NCI-H1092 (cell line): ENCODE data around the gene IL32.

Source experiments
- DNase-seq: peaks from one replicate; lab custom pipeline; 2025; lab: John Stamatoyannopoulos, UW

The IL32 gene, protein sequence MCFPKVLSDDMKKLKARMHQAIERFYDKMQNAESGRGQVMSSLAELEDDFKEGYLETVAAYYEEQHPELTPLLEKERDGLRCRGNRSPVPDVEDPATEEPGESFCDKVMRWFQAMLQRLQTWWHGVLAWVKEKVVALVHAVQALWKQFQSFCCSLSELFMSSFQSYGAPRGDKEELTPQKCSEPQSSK

DNA sequence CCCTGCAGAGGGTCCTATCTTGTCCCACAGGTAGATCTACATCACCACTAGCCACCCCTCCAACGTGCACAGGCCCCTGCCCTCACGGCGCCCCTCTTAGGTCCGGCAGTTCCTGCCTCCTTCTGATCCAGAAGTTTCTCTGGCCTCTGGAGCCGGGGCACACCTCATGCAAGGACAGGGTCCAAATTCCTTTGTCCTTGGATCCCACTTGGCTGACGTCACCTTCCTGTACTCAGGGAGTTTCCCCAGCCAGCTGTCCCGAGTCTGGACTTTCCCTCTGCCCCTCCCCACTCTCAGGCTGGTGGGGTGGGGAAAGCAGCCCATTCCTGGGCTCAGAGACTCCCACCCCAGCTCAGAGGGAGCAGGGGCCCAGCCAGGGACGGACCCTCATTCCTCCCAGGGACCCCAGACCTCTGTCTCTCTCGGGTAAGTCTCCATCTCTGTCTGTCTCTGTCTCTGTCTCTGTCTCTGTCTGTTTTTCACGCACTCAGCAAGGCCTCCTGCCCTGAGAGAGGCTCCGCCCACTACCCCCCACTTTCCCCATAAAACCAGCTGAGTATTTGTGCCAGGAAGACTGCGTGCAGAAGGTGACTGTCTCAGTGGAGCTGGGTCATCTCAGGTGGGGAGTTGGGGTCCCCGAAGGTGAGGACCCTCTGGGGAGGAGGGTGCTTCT, at the start of gene IL32:
Gene IL32, plus strand, starts transcription at position 572 of the 673 bp plus-strand sequence. CDS start 172 bp downstream, outside the sequence.
- DNase-seq = no peak

DNA sequence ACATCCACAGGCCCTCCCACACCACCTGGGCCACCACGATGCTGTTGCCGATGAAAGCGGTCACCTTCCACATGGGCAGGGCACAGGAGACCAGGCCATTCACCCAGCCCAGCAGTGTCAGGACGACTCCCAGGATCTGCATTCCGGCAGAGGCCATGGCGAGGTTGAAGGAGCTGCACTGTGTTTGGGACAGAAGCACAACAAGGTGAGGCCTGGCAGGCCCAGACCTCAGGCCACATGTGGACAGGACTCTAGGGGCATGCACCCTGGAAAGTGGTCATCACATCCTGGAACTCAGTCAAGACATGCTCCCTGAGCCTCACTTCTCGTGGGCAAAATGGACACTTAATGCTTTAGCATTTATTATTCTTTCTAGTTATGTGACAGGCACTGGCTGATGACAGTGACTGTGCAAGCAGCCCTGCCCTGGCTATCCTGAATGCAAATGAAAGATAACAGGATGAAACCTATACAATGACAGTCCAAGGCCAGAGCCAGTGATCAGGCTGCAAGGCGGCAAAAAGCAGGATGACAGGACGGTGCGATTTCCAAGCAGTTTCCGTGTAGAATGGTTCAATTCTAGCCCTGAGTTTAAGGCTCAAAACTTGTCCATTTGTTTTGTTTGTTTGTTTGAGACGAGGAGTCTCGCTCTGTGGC, 49.4 kb upstream of the IL32 start:
- no peak for DNase-seq

DNA sequence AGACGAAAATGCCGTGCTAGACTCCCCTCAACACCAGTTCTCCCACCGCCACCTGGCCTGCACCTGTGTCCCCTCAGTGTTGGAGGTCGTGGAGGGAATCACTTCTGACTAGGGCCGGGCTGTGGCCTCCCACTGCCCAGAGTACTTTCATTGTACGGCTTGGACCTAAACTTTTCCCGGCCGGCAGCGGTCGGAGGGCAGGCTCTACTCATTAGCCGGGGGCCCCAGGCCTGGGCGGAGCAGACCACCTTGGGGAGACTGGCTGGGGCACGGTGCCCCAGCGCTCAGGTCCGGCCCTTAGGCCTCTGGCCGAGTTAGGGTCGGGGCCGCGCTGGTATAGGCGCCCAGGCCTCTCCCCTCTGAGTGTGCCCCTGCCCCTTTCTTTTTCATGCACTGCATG, 48.1 kb upstream of the IL32 start:
- no peak for DNase-seq

DNA sequence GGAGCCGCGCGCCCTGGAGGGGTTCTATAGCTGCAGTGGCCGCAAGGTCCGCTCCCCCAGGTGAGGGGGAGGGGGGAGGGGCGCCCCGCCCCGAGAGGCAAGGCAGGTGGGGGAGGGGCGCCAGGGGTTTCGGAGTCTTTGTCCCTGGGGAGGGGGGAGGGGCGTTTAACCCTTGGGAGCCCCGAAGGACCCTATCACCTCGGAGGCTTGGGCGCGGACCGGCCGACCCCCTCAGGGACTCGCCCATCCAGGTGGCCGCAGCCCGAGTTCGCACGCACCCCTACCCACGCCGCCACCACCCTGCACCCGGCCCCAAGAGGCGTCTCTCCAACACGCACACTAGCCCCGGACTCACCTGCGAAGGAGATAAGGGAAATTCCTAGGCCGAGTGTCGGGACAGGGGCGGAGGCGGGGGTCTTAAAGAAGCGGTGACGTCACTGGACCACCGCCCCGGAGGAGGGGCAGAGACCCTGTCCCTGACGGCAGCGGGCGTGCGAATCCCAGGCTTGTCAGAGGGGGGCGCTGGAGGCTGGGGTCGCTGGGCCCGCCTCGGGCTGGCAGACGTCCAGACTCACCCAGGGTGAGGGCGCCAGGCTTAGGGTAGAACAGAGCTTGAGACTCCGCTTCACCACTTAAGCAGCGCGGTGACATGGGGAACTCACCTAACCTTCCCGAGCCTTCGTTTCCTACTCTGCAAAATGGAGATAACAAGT, 47.5 kb upstream of the IL32 start, which contains the start of gene CLDN6:
Gene CLDN6, minus strand, starts transcription at position 390 of the 713 bp plus-strand sequence. CDS start 2,162 bp downstream, outside the sequence.
- peak; percentile 45 for DNase-seq

DNA sequence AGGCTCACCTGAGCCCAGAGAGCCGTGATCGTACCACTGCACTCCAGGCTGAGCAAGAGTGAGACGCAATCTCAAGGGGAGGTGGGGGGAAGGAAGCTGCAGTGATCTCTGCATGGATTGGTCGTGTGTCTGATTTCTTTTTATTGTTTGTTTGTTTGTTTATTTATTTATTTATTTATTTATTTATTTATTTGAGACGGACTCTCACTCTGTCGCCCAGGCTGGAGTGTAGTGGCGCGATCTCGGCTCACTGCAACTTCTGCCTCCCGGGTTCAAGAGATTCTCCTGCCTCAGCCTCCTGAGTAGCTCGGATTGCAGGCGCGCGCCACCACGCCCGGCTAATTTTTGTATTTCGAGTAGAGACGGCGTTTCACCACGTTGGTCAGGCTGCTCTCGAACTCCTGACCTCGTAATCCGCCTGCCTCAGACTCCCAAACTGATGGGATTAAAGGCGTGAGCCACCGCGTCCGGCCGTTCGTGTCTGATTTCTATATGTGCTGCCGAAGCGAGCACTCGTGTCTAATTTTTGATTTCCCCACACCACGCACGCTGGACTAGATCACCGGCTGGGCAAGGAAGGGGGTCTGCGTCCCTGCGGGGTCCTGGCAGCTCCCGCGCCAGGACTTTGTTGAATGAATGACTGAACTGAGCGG, 45.7 kb upstream of the IL32 start:
- DNase-seq = no peak

DNA sequence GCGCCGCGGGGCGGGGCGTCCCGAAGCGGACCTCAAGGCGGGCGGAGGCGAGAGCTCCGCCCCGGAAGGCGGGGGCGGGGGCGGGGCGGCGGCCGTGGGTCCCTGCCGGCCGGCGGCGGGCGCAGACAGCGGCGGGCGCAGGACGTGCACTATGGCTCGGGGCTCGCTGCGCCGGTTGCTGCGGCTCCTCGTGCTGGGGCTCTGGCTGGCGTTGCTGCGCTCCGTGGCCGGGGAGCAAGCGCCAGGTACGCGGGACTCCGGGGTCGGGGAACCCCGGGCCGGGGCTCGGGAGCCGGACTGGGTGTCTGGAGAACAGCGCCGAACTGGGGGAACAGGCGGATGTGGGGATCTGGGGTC, 45.2 kb upstream of the IL32 start, which contains the start of gene TNFRSF12A:
Gene TNFRSF12A, plus strand, starts transcription at position 122 of the 357 bp plus-strand sequence. Its CDS starts 30 bp downstream, at position 152.
- DNase-seq = peak; percentile 28

DNA sequence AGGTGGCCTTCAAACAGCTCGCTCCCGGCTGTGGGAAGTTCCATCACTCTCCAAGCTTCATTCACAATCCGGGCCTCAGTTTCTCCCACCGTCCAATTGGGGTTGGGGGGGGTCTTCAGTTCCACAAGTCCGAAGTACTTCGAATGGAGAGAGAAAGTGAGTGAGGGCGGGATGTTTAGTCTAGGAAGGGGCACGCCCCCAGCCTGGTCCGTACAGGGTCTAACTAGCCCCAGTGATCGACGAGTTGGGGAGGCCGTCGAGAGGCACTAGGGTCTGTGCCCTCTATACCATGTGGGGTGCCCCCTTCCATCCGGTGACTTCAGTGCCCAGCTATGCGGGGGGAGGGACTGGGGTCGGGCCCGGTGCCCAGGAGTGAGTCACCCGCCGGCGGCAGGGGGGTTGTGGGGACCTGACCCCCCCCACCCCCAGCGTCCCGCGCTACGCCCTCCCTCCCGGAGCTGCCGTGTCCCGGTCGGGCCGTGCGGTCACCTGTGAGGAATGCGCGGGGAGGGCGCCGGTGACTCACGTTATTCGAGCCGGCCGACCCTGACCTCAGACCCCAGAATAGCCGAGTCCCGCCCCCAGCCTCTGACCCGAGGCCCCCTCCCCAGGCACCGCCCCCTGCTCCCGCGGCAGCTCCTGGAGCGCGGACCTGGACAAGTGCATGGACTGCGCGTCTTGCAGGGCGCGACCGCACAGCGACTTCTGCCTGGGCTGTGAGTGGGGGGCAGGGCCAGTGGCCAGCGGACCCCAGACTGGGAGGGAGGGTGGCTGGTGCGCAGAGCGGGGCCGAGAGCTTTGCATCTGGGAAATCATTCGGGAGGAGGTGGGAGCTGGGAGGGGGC, 44.6 kb upstream of the IL32 start:
- no peak for DNase-seq

DNA sequence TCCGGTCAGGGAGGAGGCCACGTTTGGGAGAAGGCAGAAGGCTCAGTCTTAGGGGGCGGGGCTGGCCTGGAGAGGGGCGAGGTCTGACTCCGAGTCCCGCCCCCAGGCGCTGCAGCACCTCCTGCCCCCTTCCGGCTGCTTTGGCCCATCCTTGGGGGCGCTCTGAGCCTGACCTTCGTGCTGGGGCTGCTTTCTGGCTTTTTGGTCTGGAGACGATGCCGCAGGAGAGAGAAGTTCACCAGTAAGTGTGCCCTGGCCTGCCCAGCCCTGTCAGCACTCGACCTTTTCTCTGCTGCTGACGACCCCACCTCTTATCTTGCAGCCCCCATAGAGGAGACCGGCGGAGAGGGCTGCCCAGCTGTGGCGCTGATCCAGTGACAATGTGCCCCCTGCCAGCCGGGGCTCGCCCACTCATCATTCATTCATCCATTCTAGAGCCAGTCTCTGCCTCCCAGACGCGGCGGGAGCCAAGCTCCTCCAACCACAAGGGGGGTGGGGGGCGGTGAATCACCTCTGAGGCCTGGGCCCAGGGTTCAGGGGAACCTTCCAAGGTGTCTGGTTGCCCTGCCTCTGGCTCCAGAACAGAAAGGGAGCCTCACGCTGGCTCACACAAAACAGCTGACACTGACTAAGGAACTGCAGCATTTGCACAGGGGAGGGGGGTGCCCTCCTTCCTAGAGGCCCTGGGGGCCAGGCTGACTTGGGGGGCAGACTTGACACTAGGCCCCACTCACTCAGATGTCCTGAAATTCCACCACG, 43.8 kb upstream of the IL32 start:
- peak; percentile 30 for DNase-seq

DNA sequence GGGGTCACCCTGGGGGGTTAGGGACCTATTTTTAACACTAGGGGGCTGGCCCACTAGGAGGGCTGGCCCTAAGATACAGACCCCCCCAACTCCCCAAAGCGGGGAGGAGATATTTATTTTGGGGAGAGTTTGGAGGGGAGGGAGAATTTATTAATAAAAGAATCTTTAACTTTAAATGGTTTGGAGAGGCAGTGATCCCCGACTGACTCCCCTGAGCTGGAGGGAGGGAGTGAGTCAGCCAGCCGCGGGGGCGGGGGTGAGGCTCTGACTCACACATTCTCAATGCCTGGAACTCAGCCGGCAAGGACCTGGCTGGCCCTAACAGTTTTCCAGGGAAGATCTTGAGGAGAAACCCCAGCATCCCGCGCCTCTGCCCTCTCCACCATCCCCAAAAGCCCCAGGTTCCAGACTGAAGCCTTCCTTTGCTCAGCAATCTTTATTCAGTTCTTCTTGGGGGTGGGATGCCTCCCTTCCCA, 43.2 kb upstream of the IL32 start:
- DNase-seq = no peak

DNA sequence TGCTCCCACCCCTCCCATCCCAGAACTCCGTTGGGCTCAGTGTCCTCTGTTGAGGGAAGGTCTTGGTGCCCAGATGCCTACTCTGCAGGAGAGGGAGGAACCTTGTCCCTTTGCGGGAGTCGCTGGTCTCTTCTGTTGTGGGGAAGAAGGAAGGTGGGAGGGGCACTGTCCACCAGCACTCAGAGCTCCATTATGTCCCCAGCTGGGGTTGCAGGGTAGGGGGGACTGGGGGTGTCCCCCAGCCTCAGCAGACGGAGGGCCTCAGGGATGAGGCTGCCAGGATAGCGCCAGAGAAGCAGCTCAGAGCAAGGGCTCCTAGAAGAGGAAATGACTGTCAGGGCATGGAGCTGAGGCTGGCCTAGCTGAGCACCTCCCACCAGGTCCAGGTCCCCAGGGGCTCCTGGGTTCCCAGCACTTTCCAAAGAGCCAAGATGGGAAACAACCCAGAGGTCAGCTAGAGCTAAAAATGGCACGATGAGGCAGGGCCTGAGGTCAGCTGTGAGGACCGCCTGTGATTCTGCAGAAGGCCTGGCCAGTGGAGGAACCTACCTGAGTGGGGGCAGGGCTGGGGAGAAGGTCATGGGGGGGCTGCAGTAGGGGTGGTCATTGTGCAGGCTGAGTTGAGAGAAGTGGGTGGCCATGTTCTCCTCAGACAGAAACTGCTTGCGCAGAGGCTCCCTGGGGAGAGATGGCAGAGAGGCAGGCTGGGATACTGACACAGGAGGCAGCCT, 42.6 kb upstream of the IL32 start:
- no peak for DNase-seq

DNA sequence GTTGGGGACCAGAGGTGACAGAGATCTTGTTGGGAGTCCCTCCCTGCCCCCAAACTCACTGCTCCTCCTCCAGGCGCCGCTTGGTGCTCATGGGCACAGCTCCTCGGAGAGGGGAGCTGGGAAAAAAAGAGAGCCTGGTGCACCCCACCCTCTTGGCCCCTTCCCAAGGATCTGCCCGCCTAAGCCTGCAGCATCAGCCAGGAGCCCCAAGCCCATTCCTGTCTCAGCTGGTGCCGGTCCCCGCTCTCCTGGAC, 42.1 kb upstream of the IL32 start:
- no peak for DNase-seq

DNA sequence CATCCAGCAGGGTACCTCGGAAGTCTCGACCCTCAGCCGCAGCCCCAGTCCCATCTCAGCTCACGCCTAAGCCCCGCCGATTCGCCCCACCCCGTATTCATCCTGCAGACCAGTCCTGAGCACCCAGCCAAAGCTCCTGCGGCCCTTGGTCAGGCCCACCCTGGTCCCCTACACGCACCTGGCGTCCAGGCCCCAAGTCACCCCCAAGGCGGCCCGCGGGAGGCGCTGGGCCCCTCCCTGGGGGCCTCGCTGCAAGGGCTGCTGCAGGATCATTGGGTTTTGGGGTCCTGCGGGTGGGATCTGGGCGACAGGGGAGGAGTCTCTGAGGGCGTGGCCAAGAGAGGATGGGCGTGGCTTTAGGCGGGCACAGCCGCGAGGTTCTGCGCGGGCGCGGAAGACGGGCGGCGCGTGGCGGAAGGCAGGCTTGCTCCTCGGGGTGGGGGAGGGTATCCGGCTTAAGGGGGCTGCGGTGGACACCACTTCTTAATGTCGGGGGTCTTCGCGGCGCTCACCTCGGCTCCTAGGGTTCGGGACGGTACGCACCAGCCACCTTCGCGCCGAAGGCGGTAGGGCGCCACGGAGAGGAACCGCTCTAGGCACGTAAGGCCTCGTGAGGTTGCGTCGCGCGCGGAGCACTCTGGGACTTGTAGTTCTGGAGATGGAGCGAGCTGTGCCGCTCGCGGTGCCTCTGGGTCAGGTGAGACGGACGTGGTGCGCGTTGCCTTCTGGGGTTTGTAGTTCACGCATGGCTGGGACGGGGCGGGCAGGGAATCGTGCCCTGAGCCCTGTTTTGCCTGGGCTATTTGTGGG, 41.6 kb upstream of the IL32 start, which contains the start of the genes HCFC1R1 and THOC6:
Gene HCFC1R1, minus strand, starts transcription at position 274 of the 810 bp plus-strand sequence. Its CDS starts 1 bp downstream, at position 273.
Gene THOC6, plus strand, starts transcription at position 367 of the 810 bp plus-strand sequence. Its CDS starts 292 bp downstream, at position 659.
- peak; percentile 98 for DNase-seq

DNA sequence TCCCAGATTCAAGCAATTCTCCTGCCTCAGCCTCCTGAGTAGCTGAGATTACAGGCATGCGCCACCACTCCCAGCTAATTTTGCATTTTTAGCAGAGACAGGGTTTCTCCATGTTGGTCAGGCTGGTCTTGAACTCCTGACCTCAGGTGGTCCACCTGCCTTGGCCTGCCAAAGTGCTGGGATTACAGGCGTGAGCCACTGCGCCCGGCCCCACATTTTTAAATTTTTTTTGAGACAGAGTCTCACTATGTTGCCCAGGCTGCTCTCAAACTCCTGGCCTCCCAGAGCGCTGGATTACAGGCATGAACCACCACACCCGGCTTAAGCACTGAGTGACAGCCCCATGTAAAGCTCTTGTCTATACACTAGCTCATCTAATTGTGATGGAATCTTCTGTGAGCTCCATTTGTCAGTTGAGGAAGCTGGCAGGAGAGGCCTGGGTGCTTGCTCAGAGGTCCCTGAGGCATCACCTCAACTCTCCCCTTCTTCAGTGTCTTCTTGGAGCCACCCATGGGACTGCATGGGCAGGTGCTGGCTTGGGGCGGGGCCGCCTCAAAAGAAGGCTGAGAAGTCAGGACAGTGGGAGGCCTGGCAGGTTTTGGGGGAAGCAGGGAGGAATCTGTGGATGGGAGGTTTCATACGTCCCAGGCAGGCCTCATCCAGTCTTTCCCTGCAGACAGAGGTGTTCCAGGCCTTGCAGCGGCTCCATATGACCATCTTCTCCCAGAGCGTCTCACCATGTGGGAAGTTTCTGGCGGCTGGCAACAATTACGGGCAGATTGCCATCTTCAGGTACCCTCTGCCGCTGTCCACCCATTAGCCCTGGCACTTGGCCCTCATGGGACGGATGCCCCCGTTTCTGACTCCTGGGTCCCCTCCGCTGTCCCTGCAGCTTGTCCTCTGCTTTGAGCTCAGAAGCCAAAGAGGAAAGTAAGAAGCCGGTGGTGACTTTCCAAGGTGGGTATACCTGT, 40.1 kb upstream of the IL32 start:
- DNase-seq = no peak

DNA sequence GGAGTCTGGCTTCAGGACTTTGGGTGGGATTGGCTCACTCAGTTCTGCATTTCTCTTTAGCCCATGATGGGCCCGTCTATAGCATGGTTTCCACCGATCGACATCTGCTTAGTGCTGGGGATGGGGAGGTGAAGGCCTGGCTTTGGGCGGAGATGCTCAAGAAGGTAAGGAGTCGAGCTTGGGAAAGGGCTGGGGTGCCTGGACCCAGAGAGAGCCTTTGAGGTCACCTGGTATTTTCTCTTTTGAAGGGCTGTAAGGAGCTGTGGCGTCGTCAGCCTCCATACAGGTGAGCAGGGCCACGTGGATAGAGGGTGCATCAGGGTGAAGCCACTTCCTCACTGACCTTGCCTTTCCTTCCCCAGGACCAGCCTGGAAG, 39.4 kb upstream of the IL32 start:
- no peak for DNase-seq

DNA sequence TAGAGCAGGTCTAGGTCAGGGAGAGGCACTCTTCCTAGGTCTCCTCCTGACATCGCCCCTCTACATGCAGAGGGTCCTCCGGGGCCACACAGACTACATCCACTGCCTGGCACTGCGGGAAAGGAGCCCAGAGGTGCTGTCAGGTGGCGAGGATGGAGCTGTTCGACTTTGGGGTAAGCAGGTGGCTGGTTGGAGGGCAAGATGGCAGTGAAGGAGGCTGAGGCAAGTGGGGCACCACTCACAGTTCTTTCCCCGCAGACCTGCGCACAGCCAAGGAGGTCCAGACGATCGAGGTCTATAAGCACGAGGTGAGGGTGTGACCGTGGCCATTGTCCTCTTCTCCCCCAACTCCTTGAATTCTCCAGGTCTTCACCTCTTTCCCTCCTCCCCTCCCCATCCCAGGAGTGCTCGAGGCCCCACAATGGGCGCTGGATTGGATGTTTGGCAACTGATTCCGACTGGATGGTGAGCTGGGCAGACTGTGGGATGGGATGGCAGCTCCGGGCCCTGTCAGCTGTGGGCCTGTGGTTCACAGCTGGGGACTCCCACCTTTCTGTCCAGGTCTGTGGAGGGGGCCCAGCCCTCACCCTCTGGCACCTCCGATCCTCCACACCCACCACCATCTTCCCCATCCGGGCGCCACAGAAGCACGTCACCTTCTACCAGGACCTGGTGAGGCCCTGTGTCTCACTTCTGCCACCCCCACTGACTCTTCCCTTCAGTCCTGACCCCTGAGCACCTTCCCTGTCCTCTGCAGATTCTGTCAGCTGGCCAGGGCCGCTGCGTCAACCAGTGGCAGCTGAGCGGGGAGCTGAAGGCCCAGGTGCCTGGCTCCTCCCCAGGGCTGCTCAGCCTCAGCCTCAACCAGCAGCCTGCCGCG, 38.6 kb upstream of the IL32 start:
- DNase-seq = no peak

DNA sequence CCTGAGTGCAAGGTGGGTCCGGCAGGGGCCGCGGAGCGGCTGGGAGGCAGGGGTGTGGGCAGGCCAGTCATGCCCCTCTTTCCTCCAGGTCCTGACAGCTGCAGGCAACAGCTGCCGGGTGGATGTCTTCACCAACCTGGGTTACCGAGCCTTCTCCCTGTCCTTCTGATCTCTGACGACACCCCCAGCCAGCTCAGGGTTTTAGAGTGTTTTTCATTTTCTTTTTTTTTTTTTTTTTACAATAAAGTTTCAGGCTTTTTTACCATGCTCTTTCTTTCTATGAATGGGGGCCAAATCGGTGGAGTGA, 38.0 kb upstream of the IL32 start:
- DNase-seq = no peak
